Measurements from ENCODE around the gene FSTL4.
A peak's percentile ranks its signal among the peaks of the same experiment; 100 is the strongest.

Gene FSTL4

DNA sequence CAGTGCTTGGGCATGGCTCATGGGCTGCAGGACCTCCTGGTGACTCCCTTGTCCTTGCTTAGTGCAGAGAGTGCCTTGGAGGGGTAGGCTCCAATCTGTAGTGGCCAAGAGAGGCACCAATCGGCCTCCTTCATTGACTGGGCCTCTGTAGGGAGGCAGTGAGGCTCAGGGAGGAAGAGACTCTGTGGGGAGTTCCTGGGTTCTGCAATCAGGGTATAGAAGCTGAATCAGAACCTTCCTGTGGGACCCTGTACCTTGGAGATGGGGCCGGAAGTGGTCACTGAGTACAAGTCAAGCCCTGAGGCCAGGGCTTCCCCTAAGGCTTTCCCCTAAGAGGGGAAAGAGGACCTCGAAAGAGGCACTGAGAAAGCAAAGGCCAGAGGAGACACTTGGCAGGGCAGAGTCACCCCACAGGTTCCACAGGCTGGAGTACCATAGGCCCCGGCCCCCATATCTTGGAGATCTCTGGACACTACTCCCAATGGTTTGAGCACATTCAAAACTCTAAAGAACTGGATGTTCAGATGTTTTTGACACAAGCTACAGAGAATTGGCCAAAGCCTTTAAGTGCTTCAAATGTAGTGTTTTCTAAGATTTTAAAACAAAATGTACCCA lies 370.0 kb downstream of the FSTL4 start:
- DNase-seq (ENCODE audit: low spot score): no peak

DNA sequence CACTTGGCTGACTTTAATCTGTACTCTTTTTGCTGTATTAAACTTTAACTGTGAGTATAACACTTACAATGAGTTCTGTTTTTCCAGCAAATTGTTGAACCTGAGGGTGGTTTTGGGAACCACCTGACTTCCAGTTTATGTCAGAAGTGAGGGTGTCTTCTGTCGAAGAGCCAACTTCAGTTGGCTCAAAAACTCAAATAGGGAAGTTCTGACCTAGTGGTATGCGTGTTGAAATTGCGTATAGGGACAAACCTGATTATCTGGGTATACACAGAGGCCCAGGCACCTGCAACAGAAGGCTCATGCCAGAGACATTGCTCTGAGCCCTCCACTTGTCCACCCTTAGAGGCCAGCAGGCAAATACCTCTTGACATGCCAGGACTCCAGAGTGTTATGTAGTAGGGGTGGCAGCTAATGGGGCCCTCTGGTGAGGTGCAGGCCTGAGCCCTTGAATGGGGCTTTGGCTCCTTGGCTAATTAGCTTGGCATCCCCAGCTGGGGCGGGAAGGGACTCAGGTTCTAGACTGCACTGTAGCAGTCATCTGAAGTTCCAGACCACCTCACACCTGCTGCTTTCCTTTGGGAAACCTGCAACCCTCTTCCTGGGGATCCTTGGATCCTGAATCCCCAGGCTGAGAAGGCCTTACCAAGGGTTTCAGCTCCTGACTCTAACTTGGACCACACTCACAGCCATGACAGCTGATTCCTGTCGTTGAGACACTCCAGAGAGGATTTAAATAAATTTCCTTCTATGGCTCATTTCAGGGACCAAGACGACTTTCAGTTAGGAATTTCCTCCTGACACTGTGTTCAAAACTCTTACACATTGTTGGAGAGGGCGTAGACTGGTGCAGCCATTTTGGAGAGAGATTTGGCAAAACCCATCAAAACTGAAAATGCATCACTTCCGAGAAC lies 370.9 kb downstream of the FSTL4 start:
- no peak for DNase-seq (ENCODE audit: low spot score)

DNA sequence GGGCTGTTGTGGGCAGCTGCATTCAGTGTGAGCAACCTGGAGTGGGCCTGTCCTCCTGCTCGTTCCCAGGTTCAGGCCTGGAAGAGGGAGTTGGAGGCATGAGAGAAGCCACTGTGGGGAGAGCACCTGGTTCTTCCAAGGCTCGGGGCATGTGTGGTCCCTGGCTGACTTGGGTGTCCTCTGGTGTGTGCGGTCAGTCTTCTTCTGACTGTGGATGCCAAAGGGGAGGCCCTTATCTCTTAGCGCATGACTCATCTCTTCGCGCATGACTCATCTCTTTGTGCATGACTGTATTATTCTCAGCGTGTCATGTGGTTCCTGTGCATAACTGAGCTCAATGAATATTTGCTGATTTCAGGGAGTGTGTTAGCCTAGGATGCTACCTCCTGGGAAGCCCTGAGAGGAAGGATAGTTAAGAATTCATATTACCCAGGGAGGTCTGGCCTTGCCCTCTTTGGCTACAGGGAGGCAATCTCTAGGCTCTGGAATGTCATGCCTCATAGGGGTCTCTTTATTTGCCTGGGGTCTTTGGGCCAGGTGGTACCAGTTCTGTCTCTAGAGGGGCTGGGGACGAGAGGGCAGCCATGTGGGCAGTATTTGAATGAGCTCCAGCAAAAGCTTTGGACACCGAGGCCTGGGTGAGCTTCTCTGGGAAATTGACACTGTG lies 371.8 kb downstream of the FSTL4 start:
- DNase-seq (ENCODE audit: low spot score): peak; percentile 85

DNA sequence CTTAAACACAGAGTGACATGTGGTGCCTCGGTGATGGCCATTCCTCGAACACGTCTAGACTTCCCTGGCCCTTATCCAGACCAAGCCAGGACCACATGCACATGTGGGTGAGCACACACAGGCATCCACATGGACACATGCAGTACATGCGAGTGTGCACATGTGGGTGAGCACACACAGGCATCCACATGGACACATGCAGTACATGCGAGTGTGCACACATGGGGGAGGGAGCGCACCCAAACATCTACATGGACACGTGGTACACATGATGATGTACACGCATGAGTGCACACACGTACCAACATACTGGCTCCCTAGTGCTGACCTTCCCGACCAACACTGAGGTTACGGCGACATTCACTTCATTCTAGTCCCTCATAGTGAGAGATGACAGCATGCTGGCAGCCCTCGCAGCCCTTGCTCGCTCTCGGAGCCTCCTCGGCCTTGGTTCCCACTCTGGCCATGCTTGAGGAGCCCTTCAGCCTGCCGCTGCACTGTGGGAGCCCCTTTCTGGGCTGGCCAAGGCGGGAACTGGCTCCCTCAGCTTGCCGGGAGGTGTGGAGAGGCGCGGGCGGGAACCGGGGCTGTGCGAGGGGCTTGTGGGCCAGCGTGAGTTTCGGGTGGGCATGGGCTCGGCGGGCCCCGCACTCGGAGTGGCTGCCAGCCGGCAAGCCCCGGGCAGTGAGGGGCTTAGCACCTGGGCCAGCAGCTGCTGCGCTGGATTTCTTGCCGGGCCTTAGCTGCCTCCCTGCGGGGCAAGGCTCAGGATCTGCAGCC lies 373.7 kb downstream of the FSTL4 start:
- DNase-seq (ENCODE audit: low spot score): no peak

DNA sequence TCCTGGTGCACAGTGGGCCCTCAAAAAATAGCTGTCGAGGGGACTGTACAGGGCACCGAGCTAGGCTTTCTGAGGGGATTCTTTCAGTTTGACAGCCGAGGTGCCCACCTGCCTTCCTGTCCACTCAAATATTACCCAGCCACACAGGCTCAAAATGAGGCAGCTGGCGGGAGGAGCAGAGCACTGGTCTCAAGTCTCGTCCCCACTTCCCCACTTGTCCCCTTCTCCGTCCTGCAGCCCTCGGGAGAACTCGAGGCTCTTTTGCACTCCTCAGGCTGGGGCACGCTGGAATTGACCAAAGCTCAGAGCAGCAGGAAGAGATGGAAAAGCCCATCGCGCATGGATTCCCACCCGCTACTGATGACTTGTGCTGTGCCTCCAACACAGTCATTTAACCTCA lies 375.4 kb downstream of the FSTL4 start:
- DNase-seq (ENCODE audit: low spot score): no peak

DNA sequence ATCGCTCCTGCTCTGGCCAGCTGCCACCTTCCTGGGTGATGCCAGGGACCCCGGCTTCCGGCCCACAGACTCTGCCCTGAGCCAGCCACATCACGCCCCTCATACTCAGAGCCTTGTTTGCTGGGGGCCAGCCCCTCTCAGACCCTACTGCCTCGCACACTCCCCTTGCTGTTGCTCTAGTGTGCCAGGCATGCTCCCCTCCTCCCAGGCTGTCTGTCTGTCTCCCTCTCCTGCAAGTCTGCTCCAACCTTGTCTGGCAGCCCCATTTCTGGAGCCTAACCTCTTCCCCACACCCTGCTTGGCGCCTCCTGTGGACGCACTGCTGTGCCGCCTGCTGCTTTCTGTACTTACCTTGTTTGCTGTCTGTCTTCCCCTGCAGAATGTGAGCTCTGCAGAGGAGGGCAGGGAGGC lies 375.8 kb downstream of the FSTL4 start:
- no peak for DNase-seq (ENCODE audit: low spot score)

DNA sequence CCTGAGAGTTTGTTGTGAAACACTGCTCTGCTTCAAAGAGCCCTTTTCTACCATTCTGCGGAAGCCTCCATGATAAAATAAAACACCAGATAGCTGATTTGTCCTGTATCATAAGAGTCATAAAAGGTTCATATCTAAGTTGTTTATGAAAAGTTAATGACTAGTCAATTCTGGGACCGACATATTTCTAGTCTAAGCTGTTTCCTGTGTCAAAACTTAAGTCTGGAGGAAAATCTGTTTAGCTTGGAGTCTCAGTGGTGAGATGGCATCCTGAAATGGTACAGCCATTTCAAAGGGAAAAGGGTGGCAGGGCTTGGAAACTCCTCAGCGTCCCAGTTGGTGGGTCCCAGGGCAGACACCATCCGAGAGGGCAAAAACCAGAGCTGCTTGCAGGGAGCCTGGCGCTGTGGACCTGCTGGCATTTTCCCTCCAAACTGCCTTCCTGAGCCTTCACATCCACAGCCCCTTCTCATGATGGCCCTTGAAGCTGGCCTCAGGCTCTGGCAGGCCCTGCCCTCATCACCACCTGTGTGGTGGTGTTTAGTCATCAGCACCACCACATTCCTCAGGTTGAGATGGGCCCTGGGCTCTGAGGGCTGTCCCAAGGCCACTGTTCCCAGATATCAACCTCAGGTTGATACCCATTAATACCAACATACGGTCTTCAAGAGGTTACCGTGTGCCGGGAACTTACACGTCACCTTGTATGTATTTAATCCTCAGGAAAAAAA lies 376.5 kb downstream of the FSTL4 start:
- no peak for DNase-seq (ENCODE audit: low spot score)

DNA sequence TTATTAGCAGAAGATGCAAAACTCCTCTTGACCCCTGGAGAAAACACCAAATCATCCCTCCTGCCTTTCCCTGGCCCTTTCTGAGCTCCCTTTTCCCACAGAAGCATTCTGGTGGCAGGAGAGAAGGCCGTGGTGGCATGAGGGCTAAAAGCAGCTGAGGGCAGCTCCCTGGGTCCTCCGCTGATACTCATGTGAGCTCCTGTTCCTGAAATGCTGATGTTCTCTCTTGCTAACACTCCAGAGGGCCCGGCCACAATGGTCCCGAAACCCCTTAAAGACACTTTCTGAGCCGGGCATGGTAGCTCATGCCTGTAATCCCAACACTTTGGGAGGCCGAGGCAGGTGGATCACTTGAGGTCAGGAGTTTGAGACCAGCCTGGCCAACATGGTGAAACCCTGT lies 377.4 kb downstream of the FSTL4 start:
- no peak for DNase-seq (ENCODE audit: low spot score)

DNA sequence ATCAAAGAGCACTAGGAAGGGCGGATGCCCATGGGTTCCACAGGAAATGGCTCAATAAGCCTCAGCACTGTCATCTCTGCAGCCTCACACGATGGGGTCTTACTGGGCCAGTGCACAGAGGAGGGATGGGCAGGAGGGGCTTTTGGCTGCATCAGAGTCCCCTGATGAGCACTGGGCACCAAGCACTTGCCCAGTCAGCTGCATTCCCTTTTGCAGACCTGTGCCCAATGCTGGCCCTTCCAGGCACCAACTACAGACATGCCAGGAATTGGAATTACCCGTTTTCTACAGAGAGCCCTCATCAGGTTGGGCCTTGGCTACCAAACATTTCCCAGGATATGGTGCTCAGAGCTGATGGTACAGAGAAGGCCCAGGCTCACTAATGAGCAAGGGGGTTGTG lies 378.1 kb downstream of the FSTL4 start:
- no peak for DNase-seq (ENCODE audit: low spot score)

DNA sequence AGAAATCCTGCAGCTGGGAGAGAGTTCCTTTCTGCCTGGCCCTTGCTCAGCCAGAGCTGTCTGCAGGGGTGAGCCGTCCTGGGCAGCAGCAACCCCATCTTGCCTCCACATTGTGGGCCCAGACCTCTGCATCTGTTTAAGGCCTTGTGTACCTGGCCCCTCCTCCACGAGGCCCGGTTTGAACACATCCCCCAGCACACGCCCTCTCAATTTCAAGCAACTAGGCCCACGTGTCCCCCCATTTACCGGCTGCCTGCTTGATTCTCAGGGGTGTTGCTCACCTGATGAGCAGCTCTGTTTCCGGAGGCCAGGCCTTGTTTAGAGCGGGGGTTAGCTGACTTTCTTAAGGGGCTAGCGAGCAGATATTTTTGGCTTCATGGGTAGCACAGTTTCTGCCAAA lies 378.7 kb downstream of the FSTL4 start:
- DNase-seq (ENCODE audit: low spot score): no peak

DNA sequence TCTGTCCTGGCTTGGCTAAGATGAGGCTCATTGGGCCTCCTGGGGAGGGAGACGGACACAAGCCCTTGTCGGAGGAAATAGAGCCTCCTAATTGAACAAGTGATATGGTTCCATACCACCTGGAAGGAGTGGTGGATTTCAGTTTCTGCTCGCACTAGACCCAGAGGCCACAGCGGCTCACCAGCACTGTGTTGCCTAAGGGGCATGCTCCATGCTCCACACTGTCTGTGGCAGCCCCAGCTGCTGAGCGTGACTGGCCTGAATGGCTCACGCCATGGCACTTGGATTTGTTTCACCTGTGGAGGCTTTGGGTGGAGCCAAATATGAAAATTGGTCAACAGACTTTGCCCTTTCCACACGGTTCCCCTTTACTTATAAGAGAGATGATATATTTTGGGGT lies 379.4 kb downstream of the FSTL4 start:
- no peak for DNase-seq (ENCODE audit: low spot score)

DNA sequence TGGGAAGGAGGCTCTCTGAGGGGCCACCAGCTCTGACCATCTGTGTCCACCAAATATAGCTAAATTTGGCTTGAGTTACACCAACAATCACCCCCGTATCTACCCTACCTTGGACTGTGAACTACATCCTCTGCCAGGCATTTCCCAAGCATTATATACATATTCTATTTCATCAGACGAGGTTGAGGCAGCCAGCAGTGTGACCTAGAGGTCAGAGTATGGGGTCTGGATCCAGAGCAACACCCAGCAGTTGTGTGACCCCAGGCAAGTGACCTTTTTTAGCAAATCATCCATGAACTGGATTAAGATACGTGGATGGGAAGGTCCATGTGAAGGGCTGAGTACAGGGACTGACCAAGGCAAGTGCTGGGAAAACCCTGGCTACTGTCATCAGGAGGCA lies 379.9 kb downstream of the FSTL4 start:
- DNase-seq (ENCODE audit: low spot score): no peak

DNA sequence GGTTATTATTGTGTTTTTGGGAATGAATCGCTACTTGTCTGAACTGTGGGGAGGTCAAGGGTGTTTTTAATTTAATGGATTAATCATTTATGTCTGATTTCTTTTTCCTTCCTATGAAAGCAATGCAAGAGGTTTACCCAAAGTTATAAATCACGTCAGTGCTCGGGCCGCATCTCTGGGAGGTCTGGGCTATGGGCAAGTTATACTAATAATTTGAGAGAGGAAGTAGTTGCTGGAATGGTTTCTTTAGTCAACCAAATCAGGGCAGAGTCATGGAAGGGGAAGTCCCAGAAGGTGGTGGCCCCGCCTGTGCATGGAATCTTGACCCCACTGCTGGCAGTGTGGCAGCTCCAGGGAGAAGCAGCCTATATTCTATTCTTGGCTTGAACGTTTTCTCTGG lies 380.3 kb downstream of the FSTL4 start:
- no peak for DNase-seq (ENCODE audit: low spot score)

DNA sequence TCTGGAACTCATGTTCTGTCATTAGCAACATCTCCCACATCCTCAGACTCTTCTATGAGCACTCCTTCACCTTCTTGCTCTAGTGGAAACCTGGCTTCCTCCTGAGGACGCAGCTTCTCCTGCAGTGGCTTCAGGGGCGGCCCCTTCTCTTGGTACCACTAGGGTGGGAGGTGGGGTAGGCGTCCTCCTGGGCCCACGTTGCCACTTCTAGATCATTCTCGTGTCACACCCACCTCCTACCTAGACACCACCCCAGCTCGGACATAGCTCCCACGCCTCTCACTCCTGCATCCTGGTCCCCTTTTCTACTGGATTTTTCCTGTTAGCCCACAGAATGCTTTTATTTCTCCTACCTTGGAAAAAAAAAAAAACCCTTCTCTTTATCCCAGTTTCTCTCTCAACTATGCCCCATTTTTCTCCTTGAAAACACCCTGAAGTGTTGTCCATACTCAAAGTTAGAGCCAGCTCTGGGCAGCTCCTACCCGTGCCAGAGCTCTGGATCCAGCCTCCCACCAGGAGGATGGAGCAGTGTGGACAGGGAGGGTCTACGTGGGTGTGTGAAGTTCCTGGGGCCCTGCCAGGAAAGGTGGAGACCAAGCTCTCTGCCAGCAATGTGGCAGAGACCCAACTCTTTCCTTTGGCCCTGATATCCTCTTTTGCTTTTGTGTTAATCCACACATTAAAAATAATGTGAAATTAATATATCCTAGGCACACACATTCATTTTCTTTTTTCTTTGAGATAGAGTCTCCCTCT lies 381.3 kb downstream of the FSTL4 start:
- DNase-seq (ENCODE audit: low spot score): no peak

DNA sequence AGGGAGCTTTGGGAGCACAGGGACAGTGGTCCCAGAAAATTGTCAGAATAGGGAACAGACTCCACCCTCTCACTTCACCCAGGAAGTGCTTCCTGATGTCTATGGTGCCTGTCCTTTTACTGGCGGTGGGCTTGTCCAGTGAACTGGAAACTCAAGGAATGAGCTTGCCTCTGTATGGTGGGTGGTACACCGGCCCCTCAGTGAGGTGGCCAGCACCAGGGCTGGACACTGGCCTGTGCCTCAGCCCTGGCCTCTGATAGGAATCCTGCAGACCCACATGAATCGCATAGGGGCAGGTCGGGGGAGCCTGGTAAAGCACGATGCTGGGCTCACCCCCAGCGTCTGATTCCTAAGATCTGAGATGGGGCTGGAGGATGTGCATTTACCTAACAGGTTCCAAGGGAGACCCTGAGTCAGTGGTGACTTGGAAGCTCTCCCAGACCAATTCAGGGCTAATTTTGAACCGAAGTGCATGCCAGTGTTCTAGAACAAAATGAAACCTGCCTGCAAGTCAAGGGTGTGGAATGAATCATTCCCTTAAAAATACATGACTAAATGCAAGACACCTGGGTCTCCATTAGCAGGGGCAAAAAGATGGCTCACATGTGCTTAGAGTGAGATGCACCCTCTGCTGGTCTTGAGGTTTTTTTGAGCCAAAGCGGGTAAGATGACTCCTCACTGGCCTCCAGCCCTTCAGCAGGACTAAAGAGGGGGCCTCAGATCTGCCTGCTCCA lies 382.2 kb downstream of the FSTL4 start:
- DNase-seq (ENCODE audit: low spot score): no peak

DNA sequence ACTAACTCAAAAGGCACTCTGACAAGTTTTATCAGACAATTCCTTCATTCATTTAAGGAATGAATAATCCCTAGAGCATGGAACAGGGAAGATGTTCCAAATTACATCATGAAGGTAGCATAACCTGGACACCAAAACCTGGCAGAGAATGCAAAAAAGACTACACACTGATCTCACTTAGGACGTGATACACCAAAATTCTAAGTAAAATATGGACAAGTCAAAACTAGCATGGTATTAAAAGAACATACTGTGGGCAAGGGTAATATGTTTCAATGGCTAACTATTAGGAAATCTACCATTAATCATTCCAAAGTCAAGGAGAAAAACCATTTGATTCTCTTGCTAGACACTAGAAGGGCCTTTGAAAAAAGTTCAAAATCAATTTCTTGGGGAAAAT lies 384.0 kb downstream of the FSTL4 start:
- no peak for DNase-seq (ENCODE audit: low spot score)

DNA sequence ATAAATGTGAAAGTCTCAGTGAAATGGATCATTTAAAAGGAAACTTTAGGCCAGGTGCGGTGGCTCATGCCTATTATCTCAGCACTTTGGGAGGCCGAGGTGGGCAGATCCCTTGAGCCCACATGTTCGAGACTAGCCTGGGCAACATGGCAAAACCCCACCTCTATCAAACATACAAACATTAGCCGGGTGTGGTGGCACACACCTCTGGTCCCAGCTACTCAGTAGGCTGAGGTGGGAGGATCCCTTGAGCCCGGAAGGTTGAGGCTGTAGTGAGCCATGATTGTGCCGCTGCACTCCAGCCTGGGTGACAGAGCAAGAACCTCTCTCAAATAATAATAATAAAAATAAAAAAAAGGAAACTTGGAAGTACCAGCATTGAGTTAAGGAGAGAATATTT lies 384.4 kb downstream of the FSTL4 start:
- DNase-seq (ENCODE audit: low spot score): no peak

DNA sequence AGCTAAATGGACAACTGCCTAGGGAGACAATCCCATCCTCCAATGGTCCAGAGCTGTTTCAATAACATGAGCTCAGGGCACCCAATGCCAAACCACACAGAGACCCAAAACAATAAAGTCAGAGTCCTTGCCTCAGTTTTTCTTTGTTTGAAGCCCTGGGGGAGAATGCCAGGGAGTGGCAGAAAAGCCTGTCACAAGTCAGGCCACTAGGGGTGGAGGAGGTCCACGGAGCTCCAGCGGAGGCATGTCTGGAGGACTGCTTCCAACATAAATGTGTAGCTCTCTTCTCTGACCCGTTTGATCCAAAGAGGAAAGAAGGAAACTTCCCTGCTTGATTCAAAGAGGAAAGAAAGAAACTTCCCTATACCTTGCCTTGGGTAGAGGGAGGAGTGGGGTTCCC lies 385.3 kb downstream of the FSTL4 start:
- no peak for DNase-seq (ENCODE audit: low spot score)

DNA sequence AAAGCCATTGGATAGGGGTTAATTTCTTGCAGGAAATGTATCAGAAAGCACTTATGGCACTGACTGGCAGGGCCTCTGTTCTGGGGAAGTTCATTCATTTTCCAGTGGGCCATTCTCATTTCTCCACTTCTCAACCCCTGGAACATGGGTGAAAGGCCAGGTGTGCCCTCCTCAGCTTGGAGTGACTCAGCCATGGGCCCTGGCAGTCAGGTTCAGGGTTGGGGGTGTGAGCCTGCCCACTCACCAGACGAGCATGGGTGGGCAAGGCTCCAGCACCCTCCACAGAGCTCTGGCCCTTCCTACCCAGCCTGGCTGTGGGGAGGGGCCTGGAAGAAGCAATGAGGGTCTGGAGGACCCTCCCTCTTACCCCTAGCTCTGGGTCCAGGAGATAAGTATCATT lies 386.2 kb downstream of the FSTL4 start:
- DNase-seq (ENCODE audit: low spot score): no peak

DNA sequence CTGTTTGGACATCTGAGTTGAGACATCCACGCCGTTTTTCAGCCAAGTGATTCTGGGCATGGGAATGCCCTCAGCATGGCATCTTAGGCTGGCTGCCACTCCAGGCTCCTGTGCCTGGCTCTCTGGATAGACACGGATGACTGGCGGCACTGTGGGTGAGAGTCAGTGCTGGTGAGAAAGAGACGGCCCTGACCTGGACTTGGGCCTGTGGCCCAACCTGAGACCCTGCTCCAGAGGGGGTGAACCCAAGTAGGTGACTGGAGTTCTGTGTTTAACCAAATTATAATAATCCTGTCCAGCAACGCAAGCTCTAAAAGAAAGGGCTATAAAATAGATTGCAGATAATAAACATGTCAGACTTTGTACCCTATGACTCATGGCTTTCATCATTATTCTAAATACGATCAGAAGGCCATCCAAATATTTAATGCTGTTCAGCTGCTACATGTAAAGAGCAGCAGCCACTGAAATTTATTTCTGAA lies 386.6 kb downstream of the FSTL4 start:
- DNase-seq (ENCODE audit: low spot score): no peak

Measured in AG08396 (cell line).